Stimulated activated CD4-positive, alpha-beta T cell treated with anti-CD3 and anti-CD28 coated beads, Interleukin-4, amount 100 ng/mL, for 48 hours (primary cell): ENCODE measurements around the gene RAD18.

Source experiments
- DNase-seq, 2 donors: peaks; one replicate each; pipeline ENCODE4 v3.0.0-alpha.2; 2020; ENCODE audit warnings: low read depth in 2 of 2

Gene RAD18

DNA sequence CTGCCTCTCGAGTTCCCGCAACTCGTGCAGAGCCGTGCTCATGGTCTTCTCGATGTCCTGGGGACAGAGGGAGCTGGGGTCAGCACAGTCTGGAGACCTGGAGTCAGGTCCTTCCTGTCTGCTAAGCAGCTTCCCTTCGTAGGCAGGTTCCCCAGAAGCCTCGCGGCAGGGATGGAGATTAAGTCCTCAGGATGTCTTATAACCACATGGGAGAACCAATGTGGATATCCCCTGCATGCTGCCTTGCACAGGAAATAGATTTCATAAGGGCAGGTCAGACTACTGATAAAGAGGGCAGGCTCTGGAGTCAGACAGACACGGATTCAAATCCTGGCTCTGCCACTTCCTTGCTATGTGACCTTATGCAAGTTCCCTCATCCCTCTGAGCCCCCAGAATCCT is 22.6 kb upstream of the RAD18 start:
- no peak for DNase-seq

DNA sequence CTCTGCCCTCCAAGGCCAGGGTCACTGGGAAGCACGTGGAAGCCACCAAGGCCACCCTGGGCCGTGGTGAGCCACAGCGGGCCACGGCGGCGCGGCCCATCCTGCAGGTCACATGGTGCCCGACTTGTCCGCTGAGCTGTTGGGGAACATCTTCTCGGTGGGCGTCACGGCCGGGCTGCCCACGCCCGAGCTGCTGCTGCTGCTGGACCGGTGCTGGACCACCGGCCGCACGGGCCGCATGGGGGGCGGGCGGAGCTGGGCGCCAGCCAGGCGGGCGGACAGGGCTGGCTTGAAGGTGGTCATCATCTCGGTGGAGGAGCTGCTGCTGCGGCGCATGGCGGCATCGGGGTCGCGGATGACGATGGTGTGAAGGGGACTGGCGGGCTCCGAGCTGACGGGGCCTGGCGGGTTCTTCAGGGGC is 22.1 kb upstream of the RAD18 start:
- DNase-seq: no peak

DNA sequence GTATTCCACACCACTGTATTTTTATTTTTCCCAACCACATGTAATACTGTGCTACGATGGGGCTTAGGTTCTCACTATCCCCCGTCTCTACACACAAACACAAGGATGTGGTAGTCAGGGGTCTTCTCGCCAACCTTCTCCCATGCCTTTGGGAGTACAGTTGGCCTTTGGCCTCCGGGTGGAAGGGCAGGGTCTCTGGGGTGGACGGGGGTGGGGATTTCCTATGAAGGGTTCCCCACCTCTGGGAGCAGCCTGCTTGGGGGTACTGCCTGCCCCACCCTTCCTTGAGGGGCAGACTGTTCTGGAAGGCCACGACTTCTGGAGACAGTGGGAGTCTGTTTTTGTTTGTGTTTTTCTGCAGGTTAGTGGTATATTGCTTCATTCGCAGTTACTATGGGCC is 21.3 kb upstream of the RAD18 start:
- DNase-seq: no peak

DNA sequence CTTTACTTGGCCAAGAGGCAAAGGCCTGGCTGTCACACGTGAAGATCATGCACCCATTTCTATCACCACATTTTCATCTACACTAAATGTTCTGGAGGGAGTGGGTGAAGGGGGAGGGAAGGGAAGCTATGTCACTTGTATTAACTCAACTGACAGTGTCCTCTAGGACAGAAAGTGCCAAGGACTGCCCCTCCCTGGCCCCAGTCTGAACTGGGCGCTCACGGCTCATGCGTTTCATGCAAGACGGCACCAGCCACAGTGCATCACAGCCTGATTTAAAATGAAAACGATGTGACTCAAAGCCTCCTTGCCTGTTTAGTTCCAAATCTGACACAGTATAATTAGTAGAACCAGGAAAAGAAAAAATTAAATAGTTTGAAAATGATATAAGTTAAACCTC is 20.8 kb upstream of the RAD18 start:
- no peak for DNase-seq

DNA sequence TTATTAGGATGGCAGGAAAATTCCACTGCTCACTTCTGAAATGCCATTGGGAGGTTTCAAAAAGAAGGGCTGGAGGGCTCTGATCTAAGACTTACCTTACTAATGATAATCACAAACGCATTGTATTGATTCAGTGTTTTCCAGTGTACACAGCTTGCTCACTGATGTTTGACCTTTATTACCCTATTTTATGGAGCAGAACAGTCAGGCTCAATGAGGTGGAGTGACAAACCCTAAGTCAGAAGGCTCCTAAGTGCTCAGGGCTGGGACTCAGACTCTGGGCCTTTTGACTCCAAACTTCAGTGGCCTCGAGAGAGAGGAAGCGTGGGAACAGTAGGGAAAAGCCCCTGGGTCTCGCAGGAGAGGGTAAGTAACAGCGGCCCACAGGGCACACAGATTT is 20.3 kb upstream of the RAD18 start:
- DNase-seq: no peak

DNA sequence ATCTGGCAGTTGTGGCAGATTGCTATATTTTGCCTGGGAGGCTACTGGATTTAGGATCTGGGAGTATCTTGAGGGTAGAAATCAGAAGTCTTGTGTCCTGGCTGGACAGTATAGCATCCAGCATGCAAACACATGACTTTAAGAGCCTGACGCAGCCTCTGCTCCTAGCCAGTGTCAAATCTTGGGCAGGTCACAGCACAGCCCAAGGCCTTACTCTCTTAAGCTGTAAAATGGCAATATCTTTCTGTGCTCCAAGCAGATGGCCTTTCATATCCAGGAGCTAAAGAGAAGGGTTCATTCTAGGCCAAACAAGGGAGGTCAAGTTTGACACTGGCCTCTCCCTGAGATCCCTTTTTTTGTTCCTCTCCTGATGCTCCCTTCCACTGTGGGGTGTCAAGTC is 19.8 kb upstream of the RAD18 start:
- no peak for DNase-seq

DNA sequence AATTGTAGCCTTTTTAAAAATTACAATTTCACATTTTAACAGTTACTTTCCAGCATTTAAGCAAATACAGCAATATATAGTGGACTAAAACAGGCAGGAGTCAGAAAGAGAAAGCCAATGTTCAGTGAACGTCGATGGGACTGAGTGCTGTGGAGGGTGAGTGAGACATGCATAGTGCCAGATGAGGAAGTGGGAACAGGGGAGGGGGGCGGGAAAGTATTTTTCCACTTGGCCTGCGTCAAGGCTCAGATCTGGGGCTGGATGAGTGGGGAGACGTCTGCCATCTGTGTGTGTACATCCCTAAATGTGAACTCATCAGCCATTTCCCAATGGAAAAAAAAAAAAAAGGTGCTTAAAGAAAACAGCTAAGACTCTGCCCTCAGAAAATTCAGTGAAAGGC is 19.2 kb upstream of the RAD18 start:
- no peak for DNase-seq

DNA sequence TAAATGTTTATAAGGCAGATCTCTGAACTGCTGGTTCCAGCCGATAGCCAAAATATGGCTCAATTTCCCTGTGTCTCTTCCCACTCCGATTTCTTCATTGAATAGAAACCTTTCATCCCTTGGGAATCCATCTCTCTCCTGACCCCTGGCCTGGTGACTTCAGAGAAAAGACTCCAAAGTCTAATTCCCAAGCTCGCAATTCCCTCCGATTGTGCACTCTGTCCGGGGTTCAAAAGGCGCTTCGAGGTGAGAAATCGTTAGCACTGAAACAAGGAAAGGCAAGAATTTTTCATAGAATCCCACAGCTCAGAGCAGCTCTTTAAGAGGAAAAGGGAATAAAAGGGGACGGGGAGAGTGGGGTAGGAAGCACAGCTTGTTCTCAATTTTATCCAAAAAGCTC is 18.4 kb upstream of the RAD18 start:
- no peak for DNase-seq

DNA sequence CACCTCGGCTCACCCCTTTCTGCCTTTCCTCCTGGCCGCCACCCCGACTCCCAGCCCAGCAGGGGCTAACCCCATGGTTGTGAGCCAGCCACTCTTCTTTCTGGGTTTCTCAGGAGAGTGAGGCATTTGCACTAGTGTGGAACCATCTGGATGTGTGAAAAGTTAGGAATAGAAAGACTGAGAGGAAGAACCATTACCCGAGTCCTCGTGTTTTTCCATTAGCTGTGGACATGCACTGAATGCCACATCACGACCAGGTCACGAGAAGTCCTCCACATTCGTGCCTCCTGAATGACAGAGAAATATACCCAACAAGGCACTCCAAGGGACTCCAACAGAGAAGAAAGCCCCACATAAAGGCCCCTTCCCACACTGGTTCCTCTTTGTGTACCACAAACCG is 18.0 kb upstream of the RAD18 start:
- no peak for DNase-seq

DNA sequence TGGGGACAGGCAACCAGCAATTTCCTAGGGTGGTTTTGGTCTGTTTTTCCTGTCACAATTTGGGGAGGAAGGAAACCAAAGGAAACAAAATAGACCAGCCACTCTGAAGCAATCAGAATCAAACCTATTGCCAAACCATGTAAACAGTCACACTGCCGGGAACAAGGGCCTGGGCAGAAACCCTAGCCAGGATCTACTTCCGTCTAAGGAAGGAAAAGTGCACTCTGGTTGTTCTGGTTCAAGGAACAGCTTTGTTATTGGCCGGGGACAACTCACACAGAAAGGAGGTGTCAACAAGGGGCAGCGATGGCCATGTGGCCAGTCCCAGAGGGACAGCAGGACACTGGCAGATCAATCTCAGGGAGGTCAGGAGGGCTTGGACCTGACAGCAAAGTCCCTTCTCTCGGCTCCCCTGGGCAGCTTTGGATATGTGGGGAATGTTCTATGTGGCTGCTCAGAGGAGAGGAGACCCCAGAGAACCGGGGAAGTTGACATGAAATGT is 17.5 kb upstream of the RAD18 start:
- no peak for DNase-seq

DNA sequence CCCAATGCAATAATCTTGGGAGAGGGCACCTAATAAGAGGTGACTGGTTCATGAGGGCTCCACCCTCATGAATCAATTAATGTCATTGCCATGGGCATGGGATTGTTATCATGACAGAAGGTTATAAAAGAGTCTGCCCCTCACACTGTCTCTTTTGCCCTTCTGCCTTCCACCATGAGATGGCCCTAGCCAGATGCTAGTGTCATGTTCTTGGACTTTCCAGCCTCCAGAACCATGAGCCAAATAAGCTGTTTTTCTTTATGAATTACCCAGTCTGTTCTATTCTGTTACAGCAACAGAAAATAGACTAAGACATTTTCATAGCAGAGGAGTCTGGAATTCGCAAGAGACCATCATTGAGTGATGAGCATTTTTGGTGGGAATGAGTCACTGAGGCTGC is 16.0 kb upstream of the RAD18 start:
- DNase-seq: no peak

DNA sequence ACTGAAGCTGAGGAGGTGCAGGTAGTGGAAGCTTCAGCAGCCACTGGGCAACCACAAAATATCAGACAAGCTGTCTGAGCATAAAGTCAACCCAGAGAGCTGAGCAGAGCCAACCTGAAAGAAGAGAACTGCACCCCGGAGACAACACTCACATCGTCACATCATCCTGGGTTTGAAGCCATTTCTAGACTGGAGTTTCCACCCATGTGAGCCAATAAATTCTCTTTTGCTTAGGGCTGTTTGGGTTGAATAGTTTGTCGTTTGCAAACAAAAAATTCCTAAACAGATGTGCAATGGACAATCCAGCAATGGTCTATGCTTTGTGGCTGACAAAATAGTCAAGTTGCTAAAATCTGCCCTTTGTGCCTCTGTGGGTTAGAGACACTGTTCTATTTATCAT is 15.3 kb upstream of the RAD18 start:
- DNase-seq: no peak

DNA sequence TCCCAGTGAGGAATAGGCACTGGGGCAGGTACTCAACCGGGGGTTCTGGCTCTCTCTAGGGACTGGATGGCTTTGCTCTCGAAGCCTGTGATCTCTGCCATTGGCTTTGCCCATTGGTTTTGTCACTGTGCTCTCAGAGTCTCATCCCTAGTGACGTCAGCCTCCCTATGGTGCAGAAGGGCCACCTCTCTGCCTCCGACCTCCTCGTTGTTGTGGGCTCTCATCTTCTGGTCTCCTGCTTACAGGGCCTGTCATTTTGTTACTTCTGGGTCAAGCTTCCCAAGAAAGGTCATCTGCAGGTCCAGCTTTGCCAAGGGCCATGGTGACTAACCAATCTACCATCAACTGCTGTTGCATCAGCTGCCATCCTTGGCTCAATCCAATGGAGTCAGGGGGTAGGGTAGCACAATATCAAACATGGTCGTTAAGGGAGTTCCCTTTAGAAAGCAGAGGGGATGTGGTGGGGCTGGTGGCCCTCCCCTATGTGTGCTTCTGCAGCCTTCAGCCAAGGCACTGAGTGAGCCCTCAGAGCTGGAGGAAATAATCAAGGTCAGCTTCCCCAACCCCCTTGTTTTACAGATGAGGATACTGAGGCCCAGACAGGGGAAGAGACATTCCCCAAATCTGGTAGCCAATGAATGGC is 13.4 kb upstream of the RAD18 start:
- no peak for DNase-seq

DNA sequence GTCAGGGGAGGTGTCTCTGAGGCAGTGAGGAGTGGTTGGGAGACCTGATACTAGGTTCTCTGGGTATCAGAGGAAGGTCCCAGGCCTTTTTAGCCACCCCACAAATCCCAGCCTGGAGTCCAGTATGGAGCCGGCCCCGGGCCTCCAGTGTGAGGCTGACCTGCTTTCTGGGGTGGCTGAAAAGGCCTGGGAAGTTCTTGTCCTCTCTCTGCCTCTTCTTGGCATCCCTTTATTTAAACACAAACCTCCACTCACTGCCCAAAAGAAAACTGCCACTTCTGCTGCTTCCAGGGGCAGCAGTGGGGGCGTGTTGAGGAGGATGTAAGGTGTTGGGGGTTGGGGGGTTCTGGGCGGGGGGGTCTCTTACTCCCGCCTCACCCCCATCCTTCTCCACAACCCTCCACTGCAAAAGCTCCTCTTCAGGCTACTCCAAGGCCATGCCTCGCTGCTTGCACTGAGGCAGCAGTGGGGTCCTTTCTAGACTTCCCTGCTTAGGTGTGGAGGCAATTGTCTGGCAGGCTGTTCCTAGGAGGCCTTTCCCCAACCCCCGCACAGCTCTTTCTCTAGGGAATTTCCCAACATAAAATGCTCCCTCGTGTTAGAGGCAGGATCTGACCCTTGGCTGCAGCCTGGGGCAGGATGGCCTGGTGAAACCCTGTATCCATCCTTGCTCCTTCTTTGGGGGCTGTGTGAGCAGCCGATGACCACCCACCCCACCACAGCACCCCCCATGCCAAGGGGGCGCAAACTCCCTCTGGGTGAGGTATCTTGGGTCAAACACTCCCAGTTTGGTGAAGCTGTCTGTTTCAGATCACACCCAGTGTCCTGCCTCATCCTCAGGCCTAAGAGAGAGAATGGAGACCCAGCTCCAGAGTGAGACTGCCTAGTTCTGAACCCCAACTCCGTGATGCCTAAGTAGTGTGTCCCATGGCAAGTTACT is 12.1 kb upstream of the RAD18 start:
- DNase-seq: no peak

DNA sequence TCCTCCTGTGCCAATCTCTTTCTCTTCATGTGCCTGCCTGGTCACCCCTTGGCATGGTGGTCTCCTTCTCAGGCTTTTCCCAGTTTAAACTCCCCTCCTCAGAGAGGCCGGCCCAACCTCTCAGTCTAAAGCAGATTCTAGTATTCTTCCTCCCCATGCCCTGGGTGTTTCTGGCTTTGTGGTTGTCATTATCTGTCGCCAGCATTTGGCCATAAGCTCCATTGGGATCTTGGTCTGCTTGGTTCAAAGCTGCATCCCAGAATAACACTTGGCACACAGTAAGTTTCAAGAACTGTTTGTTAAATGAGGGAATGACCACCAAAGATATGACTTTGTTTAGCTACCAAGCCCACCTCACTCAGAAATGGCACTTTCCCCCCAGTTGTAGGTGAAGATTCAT is 11.2 kb upstream of the RAD18 start:
- DNase-seq: no peak

DNA sequence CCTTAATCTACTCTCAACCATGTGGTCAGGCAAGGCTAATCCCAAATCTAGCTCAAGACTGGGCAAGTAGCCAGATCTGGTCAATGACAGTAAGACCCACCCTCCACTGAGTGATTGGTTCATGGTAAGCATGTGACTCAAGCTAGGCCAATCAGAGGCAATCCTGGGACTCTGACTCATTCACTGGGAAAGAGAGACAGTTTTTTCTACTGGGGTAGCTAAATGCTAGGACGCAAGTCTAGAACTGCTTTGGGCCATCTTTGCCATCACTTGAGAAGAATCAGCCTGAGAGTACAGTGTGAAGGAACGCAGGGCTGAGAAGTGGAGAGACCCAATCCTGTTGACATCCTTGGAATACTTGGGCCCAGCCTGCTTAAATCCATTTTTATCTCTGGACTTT is 9.4 kb upstream of the RAD18 start:
- no peak for DNase-seq

DNA sequence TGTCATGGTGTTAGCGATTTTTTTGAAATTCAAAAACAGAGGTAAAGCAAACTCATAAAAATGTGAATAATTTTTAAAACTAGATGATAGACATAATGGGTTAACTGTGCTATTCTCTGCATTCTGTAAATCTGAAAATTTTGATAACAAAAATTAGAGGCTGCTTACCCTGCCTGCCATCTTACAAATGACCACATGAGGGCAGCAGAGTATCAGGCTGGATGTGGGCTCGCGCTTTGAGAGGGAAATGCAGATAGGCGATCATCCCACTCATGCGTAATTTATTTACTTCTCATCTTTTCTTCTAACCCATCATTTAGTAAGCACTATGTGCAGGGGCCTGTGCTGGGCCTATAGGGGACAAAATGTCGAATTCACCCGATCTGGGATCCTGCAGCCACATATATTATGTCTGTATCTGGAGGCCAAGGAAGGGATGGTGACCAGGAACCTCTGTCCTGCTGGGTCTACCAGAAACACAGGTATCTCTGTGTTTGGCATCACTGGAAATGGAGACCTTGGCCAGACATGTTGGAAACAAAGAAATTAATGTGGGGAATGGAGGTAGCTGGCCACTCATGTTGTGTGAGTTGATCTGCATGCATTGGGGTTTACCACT is 7.8 kb upstream of the RAD18 start:
- peak; percentile 50 to 63 for DNase-seq

DNA sequence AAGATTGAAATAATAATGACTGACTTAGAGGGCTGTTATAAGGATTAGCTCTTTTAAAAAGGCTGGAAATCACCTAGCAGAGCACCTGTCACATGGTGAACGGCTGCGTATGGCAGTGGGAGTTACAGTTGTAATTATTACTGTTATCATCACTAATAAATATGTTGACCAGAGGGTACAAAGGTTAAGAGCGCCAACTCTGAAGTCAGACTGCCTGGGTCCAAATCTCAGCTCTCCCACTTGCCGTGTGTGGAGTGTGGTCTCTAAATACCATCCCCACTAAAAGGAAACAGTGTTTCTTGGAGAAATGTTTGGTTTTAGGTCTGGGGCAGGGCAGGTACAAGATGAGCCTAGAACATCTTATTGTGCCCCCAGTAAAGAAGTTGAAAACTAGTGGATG is 6.0 kb upstream of the RAD18 start:
- DNase-seq: no peak

DNA sequence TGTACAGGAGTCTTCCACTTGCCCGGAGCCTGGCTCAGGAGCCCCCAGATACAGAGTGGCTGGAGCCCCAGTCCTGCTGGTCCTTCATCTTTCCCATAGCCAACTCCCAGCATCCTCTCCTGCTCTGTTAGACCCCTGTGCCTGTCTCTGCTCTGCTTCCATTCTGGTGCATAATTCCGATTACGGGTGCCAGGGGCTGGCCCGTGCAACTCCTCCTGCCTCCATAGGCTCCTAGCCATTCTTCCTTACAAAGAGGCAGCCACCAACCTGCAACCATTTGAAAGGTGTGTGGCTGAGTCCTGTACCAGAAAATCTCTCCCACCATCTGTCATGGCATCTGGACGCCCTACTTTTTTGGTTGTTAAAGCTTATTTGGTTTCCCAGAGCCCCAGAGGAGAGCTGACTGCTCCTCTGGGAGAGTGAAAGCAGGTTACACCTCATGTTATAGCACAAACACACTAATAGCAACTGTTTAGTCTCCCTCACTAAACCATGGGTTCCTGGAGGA is 5.2 kb upstream of the RAD18 start:
- no peak for DNase-seq

DNA sequence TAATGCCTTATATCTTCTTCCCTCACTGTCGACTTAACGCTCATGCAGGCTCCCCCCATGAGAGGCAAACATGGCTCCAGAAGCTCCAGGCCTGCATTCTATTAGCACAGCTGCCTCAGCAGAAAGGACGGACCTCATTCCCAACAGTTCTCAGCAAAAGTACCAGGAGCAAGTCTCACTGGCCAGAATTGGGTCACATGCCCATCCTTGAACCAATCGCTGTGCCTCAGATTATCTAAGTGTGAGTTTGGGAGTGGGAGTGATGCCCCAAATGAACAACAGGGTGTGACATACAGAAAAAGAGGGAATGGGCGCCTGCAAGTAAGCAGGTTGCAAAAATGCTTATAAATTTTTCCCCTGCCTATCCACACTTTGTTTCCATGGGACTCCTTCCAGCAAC is 4.3 kb upstream of the RAD18 start:
- DNase-seq: no peak

DNA sequence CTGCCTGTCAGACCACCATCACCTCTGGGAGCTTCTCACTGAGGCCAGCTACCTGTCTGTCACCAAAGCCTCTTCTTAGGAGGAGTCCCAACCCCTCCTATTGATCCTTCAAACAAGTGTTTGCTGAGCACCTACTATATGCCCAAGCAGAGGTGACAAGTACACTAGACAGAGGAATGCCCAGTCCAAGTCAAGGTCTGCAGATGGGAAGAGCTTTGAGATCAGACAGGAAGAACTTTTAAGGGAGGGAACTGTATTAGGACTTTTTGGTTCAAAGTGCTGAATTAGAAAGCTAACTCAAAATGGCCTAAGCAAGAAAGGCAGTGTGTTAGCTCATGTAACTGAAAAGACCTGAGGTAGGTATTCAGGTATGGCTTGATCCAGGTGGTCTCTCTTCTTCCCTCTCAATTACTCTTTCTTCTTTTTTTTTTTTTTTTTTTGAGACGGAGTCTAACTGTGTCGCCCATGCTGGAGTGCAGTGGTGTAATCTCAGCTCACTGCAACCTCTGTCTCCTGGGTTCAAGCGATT is 3.6 kb upstream of the RAD18 start:
- no peak for DNase-seq

DNA sequence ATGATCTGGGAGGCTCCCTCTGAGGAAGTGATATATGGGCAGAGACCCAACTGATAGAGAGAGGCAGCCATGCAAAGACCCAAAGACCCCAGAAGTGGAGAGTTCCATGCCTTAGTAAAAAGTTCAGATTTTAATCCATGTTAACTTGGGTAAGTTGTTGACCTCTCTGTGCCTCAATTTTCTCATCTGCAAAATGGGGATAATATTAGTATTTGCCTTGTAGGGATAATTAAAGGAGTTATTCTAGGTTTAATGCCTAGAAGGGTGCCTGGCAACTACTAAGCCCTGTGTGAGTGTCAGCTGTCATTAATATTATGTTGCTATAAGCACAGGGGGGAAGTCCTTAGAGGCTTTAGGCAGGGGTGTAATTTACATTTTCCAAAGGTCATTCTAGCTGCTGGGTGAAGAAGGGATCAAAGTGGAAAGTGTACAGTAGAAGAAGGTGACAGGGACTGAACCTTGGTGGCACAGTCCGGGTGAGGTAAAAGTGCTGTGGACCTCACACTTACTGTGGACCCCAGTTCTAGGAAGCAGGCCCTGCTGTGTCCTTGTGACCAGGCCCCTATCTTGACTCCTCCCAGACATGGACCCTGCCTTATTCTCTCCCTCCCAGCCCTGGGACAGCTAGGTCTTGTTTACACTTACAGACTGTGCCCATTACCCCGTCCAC is 3.0 kb upstream of the RAD18 start:
- DNase-seq: no peak
